Smooth muscle cell (in vitro differentiated cells): ENCODE results near the gene CRYBG3. TPM values are rescaled to one million over a fixed set of nuclear protein-coding genes. Genes with fewer than 3 reads are reported as not detected.

ENCODE experiments used
- DNase-seq: peaks from one replicate; lab custom pipeline; 2025; ENCODE audit not compliant: unreplicated experiment; lab: John Stamatoyannopoulos, UW
- H2AFZ ChIP-seq: fragments of 200-600 bp; sonication (generic); 2 replicates; pipeline ENCODE4 v1.6.0; 2016; ENCODE audit warnings: antibody characterized with exemption, low read depth, mild to moderate bottlenecking
- H3F3A ChIP-seq: fragments of 200-600 bp; sonication (generic); 2 replicates; pipeline ENCODE4 v1.6.0; 2017; ENCODE audit warnings: antibody characterized with exemption, low read depth
- H3K27ac ChIP-seq: fragments of 200-600 bp; sonication (generic); 2 replicates; pipeline ENCODE4 v1.5.1; 2016; ENCODE audit warnings: low read depth, mild to moderate bottlenecking
- H3K27me3 ChIP-seq: fragments of 200-600 bp; sonication (generic); 2 replicates; pipeline ENCODE4 v1.6.1; 2016; ENCODE audit warnings: low read depth, mild to moderate bottlenecking
- H3K36me3 ChIP-seq: fragments of 200-600 bp; sonication (generic); 2 replicates; pipeline ENCODE4 v1.5.1; 2016; ENCODE audit warnings: low read depth
- H3K4me1 ChIP-seq: fragments of 200-600 bp; sonication (generic); 2 replicates; pipeline ENCODE4 v1.5.1; 2016; ENCODE audit warnings: low read depth
- H3K4me2 ChIP-seq: fragments of 200-600 bp; sonication (generic); 2 replicates; pipeline ENCODE4 v1.6.0; 2016; ENCODE audit warnings: mild to moderate bottlenecking
- H3K4me3 ChIP-seq: fragments of 200-600 bp; sonication (generic); 2 replicates; pipeline ENCODE4 v1.5.1; 2016; ENCODE audit warnings: mild to moderate bottlenecking
- H3K79me2 ChIP-seq: fragments of 200-600 bp; sonication (generic); 2 replicates; pipeline ENCODE4 v1.6.0; 2016; ENCODE audit warnings: low read depth, mild to moderate bottlenecking
- H3K9ac ChIP-seq: fragments of 200-600 bp; sonication (generic); 2 replicates; pipeline ENCODE4 v1.6.0; 2016; ENCODE audit warnings: low read depth
- H3K9me3 ChIP-seq: fragments of 200-600 bp; sonication (generic); replicated peaks from 2 replicates; pipeline ENCODE4 v1.5.1; 2016; ENCODE audit warnings: low read depth
- H4K20me1 ChIP-seq: fragments of 200-600 bp; sonication (generic); 2 replicates; pipeline ENCODE4 v1.6.0; 2016; ENCODE audit warnings: low read depth
- WGBS: methylation state at CpG from one replicate; pipeline ENCODE4 v1.1.7; 2016; ENCODE audit warnings: low lambda C conversion rate; 5-methylcytosine and 5-hydroxymethylcytosine counted together
- polyA plus RNA-seq: library from polyadenylated mRNA; unstranded; fragments of >200 nt; fragmentation: Nextera tagmentation; extraction: Ambion mirVana; gene quantifications from 2 replicates; pipeline ENCODE4 v1.2.1, GENCODE V29; 2016
- total RNA-seq: library from RNA; depleted of rRNA; stranded (reverse); fragments of >200 nt; gene quantifications from 2 replicates; pipeline ENCODE4 v1.2.3, GENCODE V29; 2014
- TF ChIP-seq, protein P1 (sequence below): fragments of 200-600 bp; sonication (generic); IDR thresholded peaks from 2 replicates; pipeline ENCODE4 v1.5.1; 2017; ENCODE audit warnings: borderline replicate concordance, mild to moderate bottlenecking, antibody characterized with exemption; ENCODE audit not compliant: insufficient read depth, poor library complexity, severe bottlenecking

CRYBG3 gene
- total and polyA plus RNA-seq, 2 experiments from 2014 or later: 1.5 to 17.0 TPM

DNA sequence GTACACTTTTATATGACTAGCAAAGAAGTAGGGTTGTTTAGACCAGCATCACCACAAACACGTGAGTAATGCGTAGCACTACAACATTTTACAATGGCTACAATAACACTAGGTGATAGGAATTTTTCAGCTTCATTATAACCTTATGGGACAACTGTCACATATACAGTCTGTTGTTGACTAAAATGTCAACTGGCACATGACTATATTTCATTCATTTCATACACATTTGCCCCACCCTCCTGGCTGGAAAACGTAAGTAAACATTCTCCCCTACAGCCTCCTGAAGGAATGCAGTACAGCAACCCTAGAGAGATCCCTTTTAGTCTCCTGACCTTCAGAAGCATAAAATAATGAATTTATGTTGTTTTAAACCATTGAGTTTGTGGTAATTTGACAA, 134.2 kb downstream of the CRYBG3 start:
- no peaks in the 10 kb centered on the region for H3K36me3 ChIP-seq
- no peaks in the 10 kb centered on the region for H3K27me3 ChIP-seq
- WGBS: 86% methylated on average over 3 of the region's 3 CpGs
- TF ChIP-seq, protein P1, sequence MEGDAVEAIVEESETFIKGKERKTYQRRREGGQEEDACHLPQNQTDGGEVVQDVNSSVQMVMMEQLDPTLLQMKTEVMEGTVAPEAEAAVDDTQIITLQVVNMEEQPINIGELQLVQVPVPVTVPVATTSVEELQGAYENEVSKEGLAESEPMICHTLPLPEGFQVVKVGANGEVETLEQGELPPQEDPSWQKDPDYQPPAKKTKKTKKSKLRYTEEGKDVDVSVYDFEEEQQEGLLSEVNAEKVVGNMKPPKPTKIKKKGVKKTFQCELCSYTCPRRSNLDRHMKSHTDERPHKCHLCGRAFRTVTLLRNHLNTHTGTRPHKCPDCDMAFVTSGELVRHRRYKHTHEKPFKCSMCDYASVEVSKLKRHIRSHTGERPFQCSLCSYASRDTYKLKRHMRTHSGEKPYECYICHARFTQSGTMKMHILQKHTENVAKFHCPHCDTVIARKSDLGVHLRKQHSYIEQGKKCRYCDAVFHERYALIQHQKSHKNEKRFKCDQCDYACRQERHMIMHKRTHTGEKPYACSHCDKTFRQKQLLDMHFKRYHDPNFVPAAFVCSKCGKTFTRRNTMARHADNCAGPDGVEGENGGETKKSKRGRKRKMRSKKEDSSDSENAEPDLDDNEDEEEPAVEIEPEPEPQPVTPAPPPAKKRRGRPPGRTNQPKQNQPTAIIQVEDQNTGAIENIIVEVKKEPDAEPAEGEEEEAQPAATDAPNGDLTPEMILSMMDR: no peak
- no peaks in the 10 kb centered on the region for H4K20me1 ChIP-seq
- H3K9ac ChIP-seq: no peak overlapping the region
- H3K4me3 ChIP-seq: no peak overlapping the region
- no peak overlapping the region for H2AFZ ChIP-seq
- H3K9me3 ChIP-seq: no peaks in the 10 kb centered on the region
- DNase-seq: no peak
- no peaks in the 10 kb centered on the region for H3F3A ChIP-seq
- H3K79me2 ChIP-seq: no peaks in the 10 kb centered on the region
- H3K4me2 ChIP-seq: no peak overlapping the region
- H3K4me1 ChIP-seq: no peaks in the 10 kb centered on the region
- no peak overlapping the region for H3K27ac ChIP-seq

DNA sequence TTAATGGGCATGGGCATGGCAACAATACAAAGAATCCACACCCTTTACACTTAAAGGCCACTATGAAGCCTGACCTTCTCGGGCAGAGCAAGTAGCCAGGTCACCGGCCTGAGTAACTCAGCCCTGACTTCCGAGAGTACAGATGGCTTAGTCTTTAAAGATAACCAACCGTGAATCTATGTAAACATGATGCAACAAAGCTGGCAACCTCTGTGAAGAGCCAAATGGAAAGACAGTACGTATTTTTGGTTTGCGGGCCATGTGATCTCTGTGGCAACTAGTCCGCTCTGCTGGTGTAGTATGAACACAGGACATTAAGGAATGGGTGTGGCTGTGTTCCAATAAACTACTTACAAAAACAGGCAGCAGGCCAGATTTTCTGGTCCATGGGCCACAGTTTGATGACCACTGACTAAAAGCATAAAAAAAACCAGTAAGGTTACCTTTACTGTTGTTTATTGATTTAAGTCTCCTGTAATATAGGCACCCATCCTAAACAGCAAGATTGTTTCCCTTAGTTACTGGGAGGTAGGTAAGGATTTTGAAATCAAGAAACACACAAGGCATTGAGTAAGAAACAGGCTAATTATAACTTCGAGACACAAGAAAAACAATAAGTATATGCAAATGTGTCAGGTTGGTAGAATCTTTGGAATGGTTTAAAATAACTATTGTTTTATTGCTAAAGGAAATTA, 136.0 kb downstream of the CRYBG3 start:
- TF ChIP-seq, protein P1: no peak
- Histone ChIP-seq H3K9ac (no peak overlapping the region), H2AFZ (no peak overlapping the region), H4K20me1 (peaks cover 4% of the 10 kb centered on the region), H3F3A (no peaks in the 10 kb centered on the region), H3K79me2 (no peaks in the 10 kb centered on the region), H3K27ac (no peak overlapping the region), H3K4me3 (no peak overlapping the region), H3K36me3 (no peaks in the 10 kb centered on the region), H3K27me3 (no peaks in the 10 kb centered on the region), H3K4me1 (no peaks in the 10 kb centered on the region), H3K9me3 (no peaks in the 10 kb centered on the region), H3K4me2 (no peak overlapping the region)
- no peak for DNase-seq
- WGBS: 79% methylated on average over 8 of the region's 8 CpGs

DNA sequence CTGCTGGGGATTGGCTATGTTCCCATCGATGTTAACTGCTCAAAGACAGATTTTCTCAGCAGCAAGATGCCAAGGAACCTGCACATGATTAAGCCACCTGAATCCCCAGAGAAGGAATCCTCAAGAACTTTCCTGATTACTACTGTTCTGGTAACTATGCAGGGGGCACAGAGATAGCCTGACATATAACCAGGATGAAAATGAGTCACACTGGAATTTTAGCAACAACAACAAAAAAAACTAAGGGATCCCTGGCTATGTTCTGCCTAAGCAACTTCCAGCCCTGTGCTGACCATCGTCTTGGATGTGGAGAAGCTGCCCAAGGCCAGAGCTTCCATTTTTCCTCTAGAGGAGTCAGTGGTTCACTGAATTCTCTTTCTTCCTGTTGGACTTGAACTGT, 136.6 kb downstream of the CRYBG3 start:
- no peaks in the 10 kb centered on the region for H3K4me1 ChIP-seq
- peaks cover 10% of the 10 kb centered on the region for H4K20me1 ChIP-seq
- H3K79me2 ChIP-seq: peaks cover 4% of the 10 kb centered on the region
- no peaks in the 10 kb centered on the region for H3K36me3 ChIP-seq
- no peaks in the 10 kb centered on the region for H3F3A ChIP-seq
- no peak overlapping the region for H3K4me2 ChIP-seq
- no peak for DNase-seq
- H3K9ac ChIP-seq: no peak overlapping the region
- no peak overlapping the region for H3K27ac ChIP-seq
- H3K27me3 ChIP-seq: no peaks in the 10 kb centered on the region
- no peak overlapping the region for H3K4me3 ChIP-seq
- 97% methylated on average over 2 of the region's 2 CpGs for WGBS
- no peak overlapping the region for H2AFZ ChIP-seq
- H3K9me3 ChIP-seq: no peaks in the 10 kb centered on the region
- TF ChIP-seq, protein P1: no peak

DNA sequence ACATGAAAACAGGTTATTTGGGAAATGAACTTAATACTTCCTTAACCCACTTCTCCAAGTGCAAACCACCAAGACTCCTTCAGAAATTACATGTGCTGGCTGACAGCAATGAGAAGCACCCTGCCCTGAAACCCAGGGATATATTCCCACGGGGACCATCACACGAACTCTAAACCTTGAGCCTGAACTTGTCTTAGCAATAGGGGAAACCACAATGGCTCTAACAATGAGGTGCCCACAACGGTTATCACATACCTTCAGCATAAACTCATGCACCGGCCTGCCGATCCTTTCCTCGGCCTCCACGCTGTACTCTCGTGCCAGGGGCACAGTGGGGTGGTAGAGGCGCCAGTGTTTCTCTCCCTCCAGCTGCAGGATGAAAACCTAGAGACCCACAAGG, 137.0 kb downstream of the CRYBG3 start:
- no peaks in the 10 kb centered on the region for H3K4me1 ChIP-seq
- H3K36me3 ChIP-seq: no peaks in the 10 kb centered on the region
- no peaks in the 10 kb centered on the region for H3K9me3 ChIP-seq
- no peak for DNase-seq
- no peak overlapping the region for H2AFZ ChIP-seq
- H3K27me3 ChIP-seq: no peaks in the 10 kb centered on the region
- TF ChIP-seq, protein P1: no peak
- peaks cover 13% of the 10 kb centered on the region for H4K20me1 ChIP-seq
- no peak overlapping the region for H3K27ac ChIP-seq
- H3K79me2 ChIP-seq: peaks cover 4% of the 10 kb centered on the region
- H3K4me3 ChIP-seq: no peak overlapping the region
- no peak overlapping the region for H3K4me2 ChIP-seq
- H3K9ac ChIP-seq: no peak overlapping the region
- no peaks in the 10 kb centered on the region for H3F3A ChIP-seq
- 93% methylated on average over 9 of the region's 9 CpGs for WGBS
